GM23338 (cell line): ENCODE measurements around the gene RHOG. TPM values are rescaled to one million over a fixed set of nuclear protein-coding genes. Genes with fewer than 3 reads are reported as not detected.

ENCODE experiments used
- ATAC-seq: fragments of 200-7000 bp; cut with Tn5 transposase; 3 replicates; pipeline ENCODE4 v1.9.1; 2020
- DNase-seq: peaks from one replicate; pipeline ENCODE4 v3.0.0-alpha.2; 2015; ENCODE audit warnings: low spot score
- H2AFZ ChIP-seq: fragments of 200-600 bp; sonication (generic); 2 replicates; pipeline ENCODE4 v1.8.0; 2016; ENCODE audit warnings: antibody characterized with exemption, mild to moderate bottlenecking, moderate library complexity
- H3F3A ChIP-seq: fragments of 200-600 bp; sonication (generic); replicated peaks from 2 replicates; pipeline ENCODE4 v1.8.0; 2017; ENCODE audit warnings: antibody characterized with exemption, mixed run types, low read depth
- H3K27ac ChIP-seq: fragments of 200-600 bp; sonication (generic); 2 replicates; pipeline ENCODE4 v1.6.1; 2016; ENCODE audit warnings: low read depth
- H3K27me3 ChIP-seq: fragments of 200-600 bp; sonication (generic); 2 replicates; pipeline ENCODE4 v1.8.0; 2016; ENCODE audit warnings: mild to moderate bottlenecking, mixed run types, moderate library complexity; ENCODE audit not compliant: insufficient read depth
- H3K36me3 ChIP-seq: fragments of 200-600 bp; sonication (generic); 2 replicates; pipeline ENCODE4 v1.8.0; 2016; ENCODE audit warnings: mild to moderate bottlenecking; ENCODE audit not compliant: insufficient read depth
- H3K4me1 ChIP-seq: fragments of 200-600 bp; sonication (generic); 2 replicates; pipeline ENCODE4 v1.8.0; 2016; ENCODE audit warnings: mild to moderate bottlenecking, moderate library complexity; ENCODE audit not compliant: insufficient read depth
- H3K4me2 ChIP-seq: fragments of 200-600 bp; sonication (generic); 2 replicates; pipeline ENCODE4 v1.7.1; 2017; ENCODE audit warnings: mixed run types
- H3K4me3 ChIP-seq: fragments of 200-600 bp; sonication (generic); 2 replicates; pipeline ENCODE4 v1.6.1; 2016; ENCODE audit warnings: mixed run types
- H3K79me2 ChIP-seq: fragments of 200-600 bp; sonication (generic); replicated peaks from 2 replicates; pipeline ENCODE4 v1.8.0; 2017; ENCODE audit warnings: mild to moderate bottlenecking; ENCODE audit not compliant: insufficient read depth
- H3K9me2 ChIP-seq: fragments of 200-600 bp; sonication (generic); 2 replicates; pipeline ENCODE4 v1.8.0; 2017; ENCODE audit not compliant: insufficient read depth
- H4K20me1 ChIP-seq: fragments of 200-600 bp; sonication (generic); replicated peaks from 2 replicates; pipeline ENCODE4 v1.8.0; 2017; ENCODE audit warnings: mild to moderate bottlenecking; ENCODE audit not compliant: insufficient read depth
- H3K27ac Mint-ChIP-seq: 2 replicates; pipeline ENCODE4 v1.8.0; 2020; ENCODE audit warnings: inconsistent platforms, mild to moderate bottlenecking, moderate library complexity, mixed read lengths
- H3K27me3 Mint-ChIP-seq: 3 replicates; pipeline ENCODE4 v1.8.0; 2022; ENCODE audit warnings: low read depth, mild to moderate bottlenecking, moderate library complexity, mixed read lengths, inconsistent platforms; ENCODE audit not compliant: insufficient read depth, poor library complexity
- H3K36me3 Mint-ChIP-seq: 3 replicates; pipeline ENCODE4 v1.8.0; 2021; ENCODE audit warnings: low read depth, mild to moderate bottlenecking, inconsistent platforms, moderate library complexity, mixed read lengths
- H3K4me1 Mint-ChIP-seq: 3 replicates; pipeline ENCODE4 v1.8.0; 2020; ENCODE audit warnings: mild to moderate bottlenecking, inconsistent platforms, mixed read lengths
- H3K4me3 Mint-ChIP-seq: 3 replicates; pipeline ENCODE4 v1.8.0; 2021; ENCODE audit warnings: moderate library complexity, mild to moderate bottlenecking, inconsistent platforms, mixed read lengths
- H3K9me3 Mint-ChIP-seq: 3 replicates; pipeline ENCODE4 v1.8.0; 2020; ENCODE audit warnings: moderate library complexity, mild to moderate bottlenecking, inconsistent platforms, mixed read lengths
- CREB1 ChIP-seq: fragments of 250-450 bp; sonication (Bioruptor Pico); IDR thresholded peaks from 2 replicates; pipeline ENCODE4 v1.5.0; 2020; ENCODE audit warnings: low read depth, mild to moderate bottlenecking, moderate library complexity
- EZH2 ChIP-seq: fragments of 200-600 bp; sonication (generic); IDR thresholded peaks from one replicate; pipeline ENCODE4 v1.8.0; 2017; ENCODE audit warnings: antibody characterized with exemption, mild to moderate bottlenecking, low read depth; ENCODE audit not compliant: unreplicated experiment
- EZH2phosphoT487 ChIP-seq: fragments of 200-600 bp; sonication (generic); IDR thresholded peaks from one replicate; pipeline ENCODE4 v1.8.1; 2018; ENCODE audit warnings: antibody characterized with exemption; ENCODE audit not compliant: unreplicated experiment
- JUNB ChIP-seq: IDR thresholded peaks from one replicate; pipeline ENCODE4 v1.6.1; 2016; ENCODE audit warnings: antibody characterized with exemption; ENCODE audit not compliant: unreplicated experiment
- NANOG ChIP-seq: IDR thresholded peaks from 2 replicates; pipeline ENCODE4 v1.6.1; 2016; ENCODE audit warnings: antibody characterized with exemption, borderline replicate concordance
- POLR2AphosphoS5 ChIP-seq: IDR thresholded peaks from 2 replicates; pipeline ENCODE4 v1.6.1; 2016; ENCODE audit warnings: antibody characterized with exemption, low read depth
- STAT1 ChIP-seq: IDR thresholded peaks from one replicate; pipeline ENCODE4 v1.6.1; 2016; ENCODE audit warnings: antibody characterized with exemption; ENCODE audit not compliant: unreplicated experiment
- ZNF114 ChIP-seq: fragments of 250-450 bp; sonication (Bioruptor Pico); IDR thresholded peaks from 2 replicates; pipeline ENCODE4 v1.5.0; 2020; ENCODE audit warnings: mild to moderate bottlenecking, moderate library complexity
- ZNF331 ChIP-seq: fragments of 250-450 bp; sonication (Bioruptor Pico); IDR thresholded peaks from 2 replicates; pipeline ENCODE4 v1.5.0; 2020; ENCODE audit warnings: low read depth, mild to moderate bottlenecking, moderate library complexity
- polyA plus RNA-seq: library from polyadenylated mRNA; unstranded; fragments of >200 nt; fragmentation: Nextera tagmentation; extraction: Ambion mirVana; gene quantifications from 2 replicates; pipeline ENCODE4 v1.2.1, GENCODE V29; 2016
- total RNA-seq: library from RNA; depleted of rRNA; stranded (reverse); fragments of >200 nt; shearing (Covaris generic); gene quantifications from 2 replicates; pipeline ENCODE4 v1.2.3, GENCODE V29; 2014
- TF ChIP-seq, protein P1 (sequence below), 2 experiments: fragments of 200-600 bp in 1 of 2; sonication (generic) in 1 of 2; conservative IDR thresholded peaks; 2 replicates each; pipeline versions ENCODE4 v1.5.1 to v1.6.1; 2016 to 2017; ENCODE audit warnings: antibody characterized with exemption in 2 of 2, low read depth in 2 of 2, mild to moderate bottlenecking in 2 of 2, moderate library complexity in 1 of 2
- TF ChIP-seq, protein P2 (sequence below): fragments of 250-450 bp; sonication (Bioruptor Pico); IDR thresholded peaks from 2 replicates; pipeline ENCODE4 v1.5.0; 2020; ENCODE audit warnings: mild to moderate bottlenecking, moderate library complexity
- TF ChIP-seq, protein P3 (sequence below): IDR thresholded peaks from 2 replicates; pipeline ENCODE4 v1.6.1; 2016; ENCODE audit warnings: antibody characterized with exemption
- TF ChIP-seq, protein P4 (sequence below): IDR thresholded peaks from one replicate; pipeline ENCODE4 v1.6.1; 2018; ENCODE audit warnings: antibody characterized with exemption; ENCODE audit not compliant: unreplicated experiment

RHOG gene
- total and polyA plus RNA-seq, 2 experiments from 2014 or later: 26.3 to 38.6 TPM

DNA sequence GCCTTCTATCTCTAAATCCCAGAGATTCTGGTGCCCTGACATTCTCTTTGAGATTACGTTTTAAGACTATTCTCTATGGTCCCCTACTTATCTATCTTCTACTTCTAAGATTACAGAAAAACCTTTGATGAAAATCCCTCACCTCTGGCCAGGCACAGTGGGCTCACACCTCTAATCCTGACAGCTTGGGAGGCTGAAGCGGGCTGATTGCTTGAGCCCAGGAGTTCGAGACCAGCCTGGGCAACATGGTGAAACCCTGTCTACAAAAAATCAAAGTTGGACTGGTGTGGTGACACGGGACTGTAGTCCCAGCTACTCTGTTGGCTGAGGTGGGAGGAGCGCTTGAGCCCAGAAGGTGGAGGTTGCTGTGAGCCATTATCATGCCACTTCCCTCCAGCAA lies 57.8 kb downstream of the RHOG start:
- no peak for DNase-seq

More for the DNA sequence above, 57.8 kb downstream of the RHOG start:
- no peak for TF ChIP-seq CREB1
- TF ChIP-seq, protein P1, sequence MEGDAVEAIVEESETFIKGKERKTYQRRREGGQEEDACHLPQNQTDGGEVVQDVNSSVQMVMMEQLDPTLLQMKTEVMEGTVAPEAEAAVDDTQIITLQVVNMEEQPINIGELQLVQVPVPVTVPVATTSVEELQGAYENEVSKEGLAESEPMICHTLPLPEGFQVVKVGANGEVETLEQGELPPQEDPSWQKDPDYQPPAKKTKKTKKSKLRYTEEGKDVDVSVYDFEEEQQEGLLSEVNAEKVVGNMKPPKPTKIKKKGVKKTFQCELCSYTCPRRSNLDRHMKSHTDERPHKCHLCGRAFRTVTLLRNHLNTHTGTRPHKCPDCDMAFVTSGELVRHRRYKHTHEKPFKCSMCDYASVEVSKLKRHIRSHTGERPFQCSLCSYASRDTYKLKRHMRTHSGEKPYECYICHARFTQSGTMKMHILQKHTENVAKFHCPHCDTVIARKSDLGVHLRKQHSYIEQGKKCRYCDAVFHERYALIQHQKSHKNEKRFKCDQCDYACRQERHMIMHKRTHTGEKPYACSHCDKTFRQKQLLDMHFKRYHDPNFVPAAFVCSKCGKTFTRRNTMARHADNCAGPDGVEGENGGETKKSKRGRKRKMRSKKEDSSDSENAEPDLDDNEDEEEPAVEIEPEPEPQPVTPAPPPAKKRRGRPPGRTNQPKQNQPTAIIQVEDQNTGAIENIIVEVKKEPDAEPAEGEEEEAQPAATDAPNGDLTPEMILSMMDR (conservative IDR thresholded peaks at IDR 0.05; ENCODE audit: low read depth in 2 of 2): no peak
- TF ChIP-seq, protein P2, sequence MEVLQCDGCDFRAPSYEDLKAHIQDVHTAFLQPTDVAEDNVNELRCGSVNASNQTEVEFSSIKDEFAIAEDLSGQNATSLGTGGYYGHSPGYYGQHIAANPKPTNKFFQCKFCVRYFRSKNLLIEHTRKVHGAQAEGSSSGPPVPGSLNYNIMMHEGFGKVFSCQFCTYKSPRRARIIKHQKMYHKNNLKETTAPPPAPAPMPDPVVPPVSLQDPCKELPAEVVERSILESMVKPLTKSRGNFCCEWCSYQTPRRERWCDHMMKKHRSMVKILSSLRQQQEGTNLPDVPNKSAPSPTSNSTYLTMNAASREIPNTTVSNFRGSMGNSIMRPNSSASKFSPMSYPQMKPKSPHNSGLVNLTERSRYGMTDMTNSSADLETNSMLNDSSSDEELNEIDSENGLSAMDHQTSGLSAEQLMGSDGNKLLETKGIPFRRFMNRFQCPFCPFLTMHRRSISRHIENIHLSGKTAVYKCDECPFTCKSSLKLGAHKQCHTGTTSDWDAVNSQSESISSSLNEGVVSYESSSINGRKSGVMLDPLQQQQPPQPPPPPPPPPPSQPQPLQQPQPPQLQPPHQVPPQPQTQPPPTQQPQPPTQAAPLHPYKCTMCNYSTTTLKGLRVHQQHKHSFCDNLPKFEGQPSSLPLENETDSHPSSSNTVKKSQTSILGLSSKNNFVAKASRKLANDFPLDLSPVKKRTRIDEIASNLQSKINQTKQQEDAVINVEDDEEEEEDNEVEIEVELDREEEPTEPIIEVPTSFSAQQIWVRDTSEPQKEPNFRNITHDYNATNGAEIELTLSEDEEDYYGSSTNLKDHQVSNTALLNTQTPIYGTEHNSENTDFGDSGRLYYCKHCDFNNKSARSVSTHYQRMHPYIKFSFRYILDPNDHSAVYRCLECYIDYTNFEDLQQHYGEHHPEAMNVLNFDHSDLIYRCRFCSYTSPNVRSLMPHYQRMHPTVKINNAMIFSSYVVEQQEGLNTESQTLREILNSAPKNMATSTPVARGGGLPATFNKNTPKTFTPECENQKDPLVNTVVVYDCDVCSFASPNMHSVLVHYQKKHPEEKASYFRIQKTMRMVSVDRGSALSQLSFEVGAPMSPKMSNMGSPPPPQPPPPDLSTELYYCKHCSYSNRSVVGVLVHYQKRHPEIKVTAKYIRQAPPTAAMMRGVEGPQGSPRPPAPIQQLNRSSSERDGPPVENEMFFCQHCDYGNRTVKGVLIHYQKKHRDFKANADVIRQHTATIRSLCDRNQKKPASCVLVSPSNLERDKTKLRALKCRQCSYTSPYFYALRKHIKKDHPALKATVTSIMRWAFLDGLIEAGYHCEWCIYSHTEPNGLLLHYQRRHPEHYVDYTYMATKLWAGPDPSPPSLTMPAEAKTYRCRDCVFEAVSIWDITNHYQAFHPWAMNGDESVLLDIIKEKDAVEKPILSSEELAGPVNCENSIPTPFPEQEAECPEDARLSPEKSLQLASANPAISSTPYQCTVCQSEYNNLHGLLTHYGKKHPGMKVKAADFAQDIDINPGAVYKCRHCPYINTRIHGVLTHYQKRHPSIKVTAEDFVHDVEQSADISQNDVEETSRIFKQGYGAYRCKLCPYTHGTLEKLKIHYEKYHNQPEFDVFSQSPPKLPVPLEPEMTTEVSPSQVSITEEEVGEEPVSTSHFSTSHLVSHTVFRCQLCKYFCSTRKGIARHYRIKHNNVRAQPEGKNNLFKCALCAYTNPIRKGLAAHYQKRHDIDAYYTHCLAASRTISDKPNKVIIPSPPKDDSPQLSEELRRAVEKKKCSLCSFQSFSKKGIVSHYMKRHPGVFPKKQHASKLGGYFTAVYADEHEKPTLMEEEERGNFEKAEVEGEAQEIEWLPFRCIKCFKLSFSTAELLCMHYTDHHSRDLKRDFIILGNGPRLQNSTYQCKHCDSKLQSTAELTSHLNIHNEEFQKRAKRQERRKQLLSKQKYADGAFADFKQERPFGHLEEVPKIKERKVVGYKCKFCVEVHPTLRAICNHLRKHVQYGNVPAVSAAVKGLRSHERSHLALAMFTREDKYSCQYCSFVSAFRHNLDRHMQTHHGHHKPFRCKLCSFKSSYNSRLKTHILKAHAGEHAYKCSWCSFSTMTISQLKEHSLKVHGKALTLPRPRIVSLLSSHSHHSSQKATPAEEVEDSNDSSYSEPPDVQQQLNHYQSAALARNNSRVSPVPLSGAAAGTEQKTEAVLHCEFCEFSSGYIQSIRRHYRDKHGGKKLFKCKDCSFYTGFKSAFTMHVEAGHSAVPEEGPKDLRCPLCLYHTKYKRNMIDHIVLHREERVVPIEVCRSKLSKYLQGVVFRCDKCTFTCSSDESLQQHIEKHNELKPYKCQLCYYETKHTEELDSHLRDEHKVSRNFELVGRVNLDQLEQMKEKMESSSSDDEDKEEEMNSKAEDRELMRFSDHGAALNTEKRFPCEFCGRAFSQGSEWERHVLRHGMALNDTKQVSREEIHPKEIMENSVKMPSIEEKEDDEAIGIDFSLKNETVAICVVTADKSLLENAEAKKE (CRISPR knock-in tag): no peak
- TF ChIP-seq STAT1: no peak
- no peak for TF ChIP-seq ZNF331 (CRISPR knock-in tag)
- TF ChIP-seq, protein P3, sequence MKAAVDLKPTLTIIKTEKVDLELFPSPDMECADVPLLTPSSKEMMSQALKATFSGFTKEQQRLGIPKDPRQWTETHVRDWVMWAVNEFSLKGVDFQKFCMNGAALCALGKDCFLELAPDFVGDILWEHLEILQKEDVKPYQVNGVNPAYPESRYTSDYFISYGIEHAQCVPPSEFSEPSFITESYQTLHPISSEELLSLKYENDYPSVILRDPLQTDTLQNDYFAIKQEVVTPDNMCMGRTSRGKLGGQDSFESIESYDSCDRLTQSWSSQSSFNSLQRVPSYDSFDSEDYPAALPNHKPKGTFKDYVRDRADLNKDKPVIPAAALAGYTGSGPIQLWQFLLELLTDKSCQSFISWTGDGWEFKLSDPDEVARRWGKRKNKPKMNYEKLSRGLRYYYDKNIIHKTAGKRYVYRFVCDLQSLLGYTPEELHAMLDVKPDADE: no peak
- no peak for TF ChIP-seq EZH2phosphoT487
- TF ChIP-seq ZNF114 (CRISPR knock-in tag): no peak
- TF ChIP-seq EZH2: no peak
- no peak for TF ChIP-seq JUNB
- TF ChIP-seq POLR2AphosphoS5: no peak
- TF ChIP-seq, protein P4, sequence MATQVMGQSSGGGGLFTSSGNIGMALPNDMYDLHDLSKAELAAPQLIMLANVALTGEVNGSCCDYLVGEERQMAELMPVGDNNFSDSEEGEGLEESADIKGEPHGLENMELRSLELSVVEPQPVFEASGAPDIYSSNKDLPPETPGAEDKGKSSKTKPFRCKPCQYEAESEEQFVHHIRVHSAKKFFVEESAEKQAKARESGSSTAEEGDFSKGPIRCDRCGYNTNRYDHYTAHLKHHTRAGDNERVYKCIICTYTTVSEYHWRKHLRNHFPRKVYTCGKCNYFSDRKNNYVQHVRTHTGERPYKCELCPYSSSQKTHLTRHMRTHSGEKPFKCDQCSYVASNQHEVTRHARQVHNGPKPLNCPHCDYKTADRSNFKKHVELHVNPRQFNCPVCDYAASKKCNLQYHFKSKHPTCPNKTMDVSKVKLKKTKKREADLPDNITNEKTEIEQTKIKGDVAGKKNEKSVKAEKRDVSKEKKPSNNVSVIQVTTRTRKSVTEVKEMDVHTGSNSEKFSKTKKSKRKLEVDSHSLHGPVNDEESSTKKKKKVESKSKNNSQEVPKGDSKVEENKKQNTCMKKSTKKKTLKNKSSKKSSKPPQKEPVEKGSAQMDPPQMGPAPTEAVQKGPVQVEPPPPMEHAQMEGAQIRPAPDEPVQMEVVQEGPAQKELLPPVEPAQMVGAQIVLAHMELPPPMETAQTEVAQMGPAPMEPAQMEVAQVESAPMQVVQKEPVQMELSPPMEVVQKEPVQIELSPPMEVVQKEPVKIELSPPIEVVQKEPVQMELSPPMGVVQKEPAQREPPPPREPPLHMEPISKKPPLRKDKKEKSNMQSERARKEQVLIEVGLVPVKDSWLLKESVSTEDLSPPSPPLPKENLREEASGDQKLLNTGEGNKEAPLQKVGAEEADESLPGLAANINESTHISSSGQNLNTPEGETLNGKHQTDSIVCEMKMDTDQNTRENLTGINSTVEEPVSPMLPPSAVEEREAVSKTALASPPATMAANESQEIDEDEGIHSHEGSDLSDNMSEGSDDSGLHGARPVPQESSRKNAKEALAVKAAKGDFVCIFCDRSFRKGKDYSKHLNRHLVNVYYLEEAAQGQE: no peak
- no peak for TF ChIP-seq NANOG
- peak; percentile 48; the same call in 1 of the 3 replicates for ATAC-seq
- no peak overlapping the region for H2AFZ ChIP-seq
- Mint-ChIP-seq H3K4me3 (no peak overlapping the region), H3K9me3 (no peaks in the 10 kb centered on the region), H3K27me3 (peaks cover 4% of the 10 kb centered on the region), H3K27ac (no peak overlapping the region), H3K4me1 (peaks cover 7% of the 10 kb centered on the region; the same call in 2 of the 3 replicates), H3K36me3 (peaks cover 37% of the 10 kb centered on the region)
- no peak overlapping the region for H3K4me2 ChIP-seq
- no peak overlapping the region for H3K4me3 ChIP-seq
- peak overlapping the region; percentile 42; the same call in 1 of the 2 replicates for H3K27ac ChIP-seq
- H3K36me3 ChIP-seq: peaks cover 30% of the 10 kb centered on the region; the same call in 1 of the 2 replicates
- H3K9me2 ChIP-seq: no peaks in the 10 kb centered on the region
- peaks cover 86% of the 10 kb centered on the region for H3K79me2 ChIP-seq
- H3K27me3 ChIP-seq: no peaks in the 10 kb centered on the region
- no peaks in the 10 kb centered on the region; the same call in 1 of the 2 replicates for H3K4me1 ChIP-seq
- H3F3A ChIP-seq: peaks cover 3% of the 10 kb centered on the region; the same call in 1 of the 2 replicates
- H4K20me1 ChIP-seq: peaks cover 50% of the 10 kb centered on the region
